Liver (tissue), 10 donors: ENCODE data around the gene R3HDML. TPM values are rescaled to one million over a fixed set of nuclear protein-coding genes. Genes with fewer than 3 reads are reported as not detected.
A peak's percentile ranks its signal among the peaks of the same experiment; 100 is the strongest.

Experiments
- DNase-seq: peaks from one replicate; pipeline ENCODE4 v3.0.0-alpha.2; 2017; ENCODE audit warnings: low spot score
- H3K27ac ChIP-seq, 2 donors: one replicate each; pipeline ENCODE4 v1.7.0; 2013; ENCODE audit warnings: inconsistent platforms in 2 of 2, low read length in 2 of 2, control low read depth in 1 of 2, low read depth in 1 of 2, mild to moderate bottlenecking in 1 of 2
- H3K27me3 ChIP-seq, 4 donors: one replicate each; pipeline versions ENCODE4 v1.6.1 to v1.7.0; 2013; ENCODE audit warnings: low read length in 3 of 4, inconsistent platforms in 1 of 4, mild to moderate bottlenecking in 1 of 4, moderate library complexity in 1 of 4; ENCODE audit not compliant: control insufficient read depth in 4 of 4, insufficient read depth in 4 of 4
- H3K36me3 ChIP-seq, 4 donors: one replicate each; pipeline versions ENCODE4 v1.6.1 to v1.7.0; 2013; ENCODE audit warnings: low read length in 3 of 4, mild to moderate bottlenecking in 3 of 4, low read depth in 1 of 4, moderate library complexity in 1 of 4; ENCODE audit not compliant: control insufficient read depth in 4 of 4, insufficient read depth in 3 of 4
- H3K4me1 ChIP-seq, 4 donors: one replicate each; pipeline versions ENCODE4 v1.6.1 to v1.7.0; 2013; ENCODE audit warnings: low read length in 3 of 4, mild to moderate bottlenecking in 3 of 4, moderate library complexity in 1 of 4; ENCODE audit not compliant: control insufficient read depth in 4 of 4, insufficient read depth in 4 of 4
- H3K4me3 ChIP-seq, 3 donors: one replicate each; pipeline versions ENCODE4 v1.6.1 to v1.7.0; 2013; ENCODE audit warnings: low read length in 3 of 3, control low read depth in 1 of 3, low read depth in 1 of 3, mild to moderate bottlenecking in 1 of 3
- H3K9ac ChIP-seq, 2 donors: one replicate each; pipeline ENCODE4 v1.7.0; 2013; ENCODE audit warnings: low read length in 2 of 2, mild to moderate bottlenecking in 2 of 2, moderate library complexity in 2 of 2, control low read depth in 1 of 2, low read depth in 1 of 2
- H3K9me3 ChIP-seq, 4 donors: one replicate each; pipeline versions ENCODE4 v1.6.1 to v1.7.0; 2013; ENCODE audit warnings: low read length in 3 of 4; ENCODE audit not compliant: control insufficient read depth in 4 of 4
- EGR1 ChIP-seq, 2 donors: IDR thresholded peaks; 2 replicates each; pipeline ENCODE4 v1.6.1; 2016 to 2018; ENCODE audit warnings: antibody characterized with exemption in 2 of 2, low read depth in 2 of 2
- FOXA1 ChIP-seq: IDR thresholded peaks from 2 replicates; pipeline ENCODE4 v1.6.1; 2016; ENCODE audit warnings: antibody characterized with exemption
- FOXA2 ChIP-seq: IDR thresholded peaks from 2 replicates; pipeline ENCODE4 v1.6.1; 2016; ENCODE audit warnings: antibody characterized with exemption
- GABPA ChIP-seq, 2 donors: IDR thresholded peaks in 1 of 2; conservative IDR thresholded peaks in 1 of 2; 2 replicates each; pipeline ENCODE4 v1.6.1; 2016; ENCODE audit warnings: antibody characterized with exemption in 2 of 2, mild to moderate bottlenecking in 1 of 2, moderate library complexity in 1 of 2
- HNF4A ChIP-seq, 2 donors: conservative IDR thresholded peaks; 2 replicates each; pipeline ENCODE4 v1.6.1; 2016; ENCODE audit warnings: antibody characterized with exemption in 2 of 2, mild to moderate bottlenecking in 2 of 2
- HNF4G ChIP-seq: IDR thresholded peaks from 2 replicates; pipeline ENCODE4 v1.6.1; 2016; ENCODE audit warnings: antibody characterized with exemption
- NR2F2 ChIP-seq: IDR thresholded peaks from 2 replicates; pipeline ENCODE4 v1.6.1; 2016; ENCODE audit warnings: antibody characterized with exemption
- RAD21 ChIP-seq, 2 donors: IDR thresholded peaks; 2 replicates each; pipeline ENCODE4 v1.6.1; 2016; ENCODE audit warnings: antibody characterized with exemption in 2 of 2, mild to moderate bottlenecking in 2 of 2
- RXRA ChIP-seq, 2 donors: IDR thresholded peaks; 2 replicates each; pipeline ENCODE4 v1.6.1; 2017 to 2018; ENCODE audit warnings: antibody characterized with exemption in 2 of 2, mild to moderate bottlenecking in 1 of 2
- SP1 ChIP-seq: IDR thresholded peaks from 2 replicates; pipeline ENCODE4 v1.6.1; 2018; ENCODE audit warnings: antibody characterized with exemption, mild to moderate bottlenecking
- TAF1 ChIP-seq: conservative IDR thresholded peaks from 2 replicates; pipeline ENCODE4 v1.6.1; 2016; ENCODE audit warnings: antibody characterized with exemption, mild to moderate bottlenecking
- YY1 ChIP-seq: IDR thresholded peaks from 2 replicates; pipeline ENCODE4 v1.6.1; 2016; ENCODE audit warnings: antibody characterized with exemption, mild to moderate bottlenecking
- WGBS: extraction: QIAGEN DNeasy Blood & Tissue Kit; methylation state at CpG from one replicate; pipeline ENCODE4 v1.1.7; 2013; 5-methylcytosine and 5-hydroxymethylcytosine counted together
- polyA plus RNA-seq, 2 donors: library from polyadenylated mRNA; stranded (reverse) in 1 of 2; unstranded in 1 of 2; fragments of 200-250 nt in 1 of 2; fragments of >200 nt in 1 of 2; fragmentation: Nextera tagmentation in 1 of 2; extraction: Ambion mirVana in 1 of 2; gene quantifications; one replicate each; pipeline versions ENCODE4 v1.2.1 to v1.2.3, GENCODE V29; 2013 to 2015
- small RNA-seq: library from RNA; depleted of rRNA; stranded (forward); fragments of <200 nt; gene quantifications from one replicate; pipeline ENCODE3, GENCODE V24; 2014
- total RNA-seq, 2 donors: library from RNA; depleted of rRNA; stranded (reverse); fragments of >200 nt; gene quantifications; one replicate each; pipeline ENCODE4 v1.2.3, GENCODE V29; 2014
- TF ChIP-seq, protein P1 (sequence below): IDR thresholded peaks from 2 replicates; pipeline ENCODE4 v1.6.1; 2016; ENCODE audit warnings: antibody characterized with exemption
- TF ChIP-seq, protein P2 (sequence below): IDR thresholded peaks from 2 replicates; pipeline ENCODE4 v1.6.1; 2016; ENCODE audit warnings: antibody characterized with exemption
- TF ChIP-seq, protein P3 (sequence below): IDR thresholded peaks from 2 replicates; pipeline ENCODE4 v1.6.1; 2016; ENCODE audit warnings: antibody characterized with exemption, mild to moderate bottlenecking
- TF ChIP-seq, protein P4 (sequence below): IDR thresholded peaks from 2 replicates; pipeline ENCODE4 v1.6.1; 2016; ENCODE audit warnings: antibody characterized with exemption
- donor health status: healthy.
- donor health status: healthy.
- donor health status: healthy.
- donor health status: healthy.
- donor health status: healthy.

R3HDML gene
- total and polyA plus RNA-seq, 4 donors, result not detected

DNA sequence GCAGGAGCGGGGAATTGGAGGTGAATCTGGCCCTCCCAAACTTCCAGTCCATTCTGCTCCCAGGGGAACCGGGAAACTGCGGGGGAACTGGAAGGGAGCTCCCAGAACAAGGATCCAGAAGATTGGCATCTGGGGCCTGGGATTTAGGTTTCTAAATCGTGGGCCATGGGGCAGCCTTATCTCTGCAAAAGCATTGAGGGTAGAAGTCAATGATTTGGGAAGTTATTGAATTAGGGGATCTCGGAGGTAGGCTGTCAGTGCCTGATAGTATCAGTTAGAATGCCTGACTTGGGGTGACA, 63.8 kb downstream of the R3HDML start:
- H3K4me3 ChIP-seq, result peak overlapping the region in 1 of 3 donors; percentile 74
- H3K4me1 ChIP-seq, result peaks cover 7 to 64% (median 45%) of the 10 kb centered on the region in 4 donors
- peak overlapping the region in 1 of 2 donors; percentile 23 for H3K9ac ChIP-seq
- no peak for TF ChIP-seq YY1
- TF ChIP-seq FOXA1, result no peak
- TF ChIP-seq, protein P1, sequence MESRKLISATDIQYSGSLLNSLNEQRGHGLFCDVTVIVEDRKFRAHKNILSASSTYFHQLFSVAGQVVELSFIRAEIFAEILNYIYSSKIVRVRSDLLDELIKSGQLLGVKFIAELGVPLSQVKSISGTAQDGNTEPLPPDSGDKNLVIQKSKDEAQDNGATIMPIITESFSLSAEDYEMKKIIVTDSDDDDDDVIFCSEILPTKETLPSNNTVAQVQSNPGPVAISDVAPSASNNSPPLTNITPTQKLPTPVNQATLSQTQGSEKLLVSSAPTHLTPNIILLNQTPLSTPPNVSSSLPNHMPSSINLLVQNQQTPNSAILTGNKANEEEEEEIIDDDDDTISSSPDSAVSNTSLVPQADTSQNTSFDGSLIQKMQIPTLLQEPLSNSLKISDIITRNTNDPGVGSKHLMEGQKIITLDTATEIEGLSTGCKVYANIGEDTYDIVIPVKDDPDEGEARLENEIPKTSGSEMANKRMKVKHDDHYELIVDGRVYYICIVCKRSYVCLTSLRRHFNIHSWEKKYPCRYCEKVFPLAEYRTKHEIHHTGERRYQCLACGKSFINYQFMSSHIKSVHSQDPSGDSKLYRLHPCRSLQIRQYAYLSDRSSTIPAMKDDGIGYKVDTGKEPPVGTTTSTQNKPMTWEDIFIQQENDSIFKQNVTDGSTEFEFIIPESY, result no peak
- no peak for TF ChIP-seq RAD21 (IDR thresholded peaks at IDR 0.05)
- TF ChIP-seq, protein P2, sequence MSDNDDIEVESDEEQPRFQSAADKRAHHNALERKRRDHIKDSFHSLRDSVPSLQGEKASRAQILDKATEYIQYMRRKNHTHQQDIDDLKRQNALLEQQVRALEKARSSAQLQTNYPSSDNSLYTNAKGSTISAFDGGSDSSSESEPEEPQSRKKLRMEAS, result no peak
- TF ChIP-seq TAF1, result no peak
- no peak for TF ChIP-seq FOXA2
- no peak for TF ChIP-seq HNF4G
- no peak for TF ChIP-seq SP1
- TF ChIP-seq, protein P3, sequence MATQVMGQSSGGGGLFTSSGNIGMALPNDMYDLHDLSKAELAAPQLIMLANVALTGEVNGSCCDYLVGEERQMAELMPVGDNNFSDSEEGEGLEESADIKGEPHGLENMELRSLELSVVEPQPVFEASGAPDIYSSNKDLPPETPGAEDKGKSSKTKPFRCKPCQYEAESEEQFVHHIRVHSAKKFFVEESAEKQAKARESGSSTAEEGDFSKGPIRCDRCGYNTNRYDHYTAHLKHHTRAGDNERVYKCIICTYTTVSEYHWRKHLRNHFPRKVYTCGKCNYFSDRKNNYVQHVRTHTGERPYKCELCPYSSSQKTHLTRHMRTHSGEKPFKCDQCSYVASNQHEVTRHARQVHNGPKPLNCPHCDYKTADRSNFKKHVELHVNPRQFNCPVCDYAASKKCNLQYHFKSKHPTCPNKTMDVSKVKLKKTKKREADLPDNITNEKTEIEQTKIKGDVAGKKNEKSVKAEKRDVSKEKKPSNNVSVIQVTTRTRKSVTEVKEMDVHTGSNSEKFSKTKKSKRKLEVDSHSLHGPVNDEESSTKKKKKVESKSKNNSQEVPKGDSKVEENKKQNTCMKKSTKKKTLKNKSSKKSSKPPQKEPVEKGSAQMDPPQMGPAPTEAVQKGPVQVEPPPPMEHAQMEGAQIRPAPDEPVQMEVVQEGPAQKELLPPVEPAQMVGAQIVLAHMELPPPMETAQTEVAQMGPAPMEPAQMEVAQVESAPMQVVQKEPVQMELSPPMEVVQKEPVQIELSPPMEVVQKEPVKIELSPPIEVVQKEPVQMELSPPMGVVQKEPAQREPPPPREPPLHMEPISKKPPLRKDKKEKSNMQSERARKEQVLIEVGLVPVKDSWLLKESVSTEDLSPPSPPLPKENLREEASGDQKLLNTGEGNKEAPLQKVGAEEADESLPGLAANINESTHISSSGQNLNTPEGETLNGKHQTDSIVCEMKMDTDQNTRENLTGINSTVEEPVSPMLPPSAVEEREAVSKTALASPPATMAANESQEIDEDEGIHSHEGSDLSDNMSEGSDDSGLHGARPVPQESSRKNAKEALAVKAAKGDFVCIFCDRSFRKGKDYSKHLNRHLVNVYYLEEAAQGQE, result no peak
- TF ChIP-seq GABPA (IDR thresholded peaks at IDR 0.05 in 1 of 2, conservative IDR thresholded peaks at IDR 0.05 in 1 of 2), result no peak
- TF ChIP-seq RXRA (IDR thresholded peaks at IDR 0.05), result no peak
- no peak for TF ChIP-seq NR2F2
- TF ChIP-seq HNF4A (conservative IDR thresholded peaks at IDR 0.05), result no peak
- TF ChIP-seq EGR1 (IDR thresholded peaks at IDR 0.05; ENCODE audit: low read depth in 2 of 2), result no peak
- TF ChIP-seq, protein P4, sequence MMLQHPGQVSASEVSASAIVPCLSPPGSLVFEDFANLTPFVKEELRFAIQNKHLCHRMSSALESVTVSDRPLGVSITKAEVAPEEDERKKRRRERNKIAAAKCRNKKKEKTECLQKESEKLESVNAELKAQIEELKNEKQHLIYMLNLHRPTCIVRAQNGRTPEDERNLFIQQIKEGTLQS, result no peak
- H3K27me3 ChIP-seq, result no peaks in the 10 kb centered on the region
- H3K36me3 ChIP-seq, result peaks cover 0 to 3% (median 1%) of the 10 kb centered on the region in 4 donors
- H3K9me3 ChIP-seq, result no peaks in the 10 kb centered on the region
- WGBS, result 55% methylated on average over 5 of the region's 5 CpGs
- H3K27ac ChIP-seq, result peak overlapping the region; percentile 71 to 95
- no peak for DNase-seq

Small RNA genes lying within 50 kb of the gene (small RNA-seq; reads per million reads assigned to genes)
- not detected for gene RF00019

Other genes starting within 250 kb of the R3HDML start
- gene JPH2, start 149.9 kb upstream of the R3HDML start, total RNA-seq, result 1 to 10 TPM in 1 of 2 donors, under 1 TPM in 1; 0.09 to 1.3 TPM
- gene JPH2, start 149.9 kb upstream of the R3HDML start, polyA plus RNA-seq, result under 1 TPM in 1 of 2 donors, not detected in 1; 0.17 TPM
- gene OSER1, start 126.3 kb upstream of the R3HDML start, total RNA-seq, result 10 to 100 TPM; 12.6 to 15.7 TPM
- 10 to 100 TPM; 13.6 to 20.2 TPM for gene OSER1, start 126.3 kb upstream of the R3HDML start, polyA plus RNA-seq
- gene GDAP1L1, start 89.7 kb upstream of the R3HDML start, total RNA-seq, result not detected
- gene GDAP1L1, start 89.7 kb upstream of the R3HDML start, polyA plus RNA-seq, result not detected
- gene FITM2, start 25.8 kb upstream of the R3HDML start, total RNA-seq, result 1 to 10 TPM; 3.3 to 9.9 TPM
- gene FITM2, start 25.8 kb upstream of the R3HDML start, polyA plus RNA-seq, result 1 to 10 TPM; 3.5 to 4.3 TPM
- gene HNF4A, start 18.7 kb downstream of the R3HDML start, total RNA-seq, result 100 to 1,000 TPM in 1 of 2 donors, 10 to 100 TPM in 1; 51.7 to 171 TPM
- gene HNF4A, start 18.7 kb downstream of the R3HDML start, polyA plus RNA-seq, result 100 to 1,000 TPM in 1 of 2 donors, 10 to 100 TPM in 1; 52.3 to 120 TPM
- 10 to 100 TPM; 17.3 to 39.7 TPM for gene TTPAL, start 138.8 kb downstream of the R3HDML start, total RNA-seq
- 10 to 100 TPM; 11.6 to 17.9 TPM for gene TTPAL, start 138.8 kb downstream of the R3HDML start, polyA plus RNA-seq
- gene SERINC3, start 185.0 kb downstream of the R3HDML start, total RNA-seq, result 10 to 100 TPM; 51.1 to 65.4 TPM
- 10 to 100 TPM; 51.5 to 70.0 TPM for gene SERINC3, start 185.0 kb downstream of the R3HDML start, polyA plus RNA-seq
- gene PKIG, start 245.5 kb downstream of the R3HDML start, total RNA-seq, result 10 to 100 TPM; 10.6 to 23.1 TPM
- gene PKIG, start 245.5 kb downstream of the R3HDML start, polyA plus RNA-seq, result 10 to 100 TPM; 23.7 to 24.3 TPM